ENCODE results near the gene P2RY8. TPM values are rescaled to one million over a fixed set of nuclear protein-coding genes. Genes with fewer than 3 reads are reported as not detected.

Gene P2RY8
- total and polyA plus RNA-seq, 10 of the 15 experiments (the other 5 are each of a cell fraction or from before 2014, with no cell fraction given), result 2.0 to 64.4 (median 36.5) TPM

- TF ChIP-seq, protein P1, sequence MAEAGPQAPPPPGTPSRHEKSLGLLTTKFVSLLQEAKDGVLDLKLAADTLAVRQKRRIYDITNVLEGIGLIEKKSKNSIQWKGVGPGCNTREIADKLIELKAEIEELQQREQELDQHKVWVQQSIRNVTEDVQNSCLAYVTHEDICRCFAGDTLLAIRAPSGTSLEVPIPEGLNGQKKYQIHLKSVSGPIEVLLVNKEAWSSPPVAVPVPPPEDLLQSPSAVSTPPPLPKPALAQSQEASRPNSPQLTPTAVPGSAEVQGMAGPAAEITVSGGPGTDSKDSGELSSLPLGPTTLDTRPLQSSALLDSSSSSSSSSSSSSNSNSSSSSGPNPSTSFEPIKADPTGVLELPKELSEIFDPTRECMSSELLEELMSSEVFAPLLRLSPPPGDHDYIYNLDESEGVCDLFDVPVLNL (IDR thresholded peaks at IDR 0.05; ENCODE audit: low read depth, low read length), result no peak
- TF ChIP-seq ATF7 (IDR thresholded peaks at IDR 0.05; ENCODE audit: low read depth), result peak; percentile 87
- no peak for TF ChIP-seq CHD4 (IDR thresholded peaks at IDR 0.05)
- no peak for TF ChIP-seq POLR2AphosphoS2 (IDR thresholded peaks at IDR 0.05; ENCODE audit: low read depth, low read length)
- peak; percentile 85 for TF ChIP-seq MEF2B (IDR thresholded peaks at IDR 0.05; ENCODE audit: partially characterized antibody, poor library complexity, severe bottlenecking)
- TF ChIP-seq EGR1 (IDR thresholded peaks at IDR 0.05; ENCODE audit: borderline replicate concordance in 1 of 2, low read depth in 2 of 2, low read length in 2 of 2), result no peak
- peak; percentile 20; the same call in 1 of the 2 replicates for TF ChIP-seq USF2 (IDR thresholded peaks at IDR 0.05; ENCODE audit: borderline replicate concordance, low read depth, low read length)
- TF ChIP-seq TARDBP (IDR thresholded peaks at IDR 0.05; ENCODE audit: borderline replicate concordance), result no peak
- no peak for TF ChIP-seq BRCA1 (IDR thresholded peaks at IDR 0.05; ENCODE audit: low read depth, low read length)
- peak; percentile 45; the same call in 1 of the 2 replicates for TF ChIP-seq GATAD2B (conservative IDR thresholded peaks at IDR 0.05; ENCODE audit: low read depth)
- TF ChIP-seq SMAD1 (IDR thresholded peaks at IDR 0.05; ENCODE audit: low read depth, partially characterized antibody), result peak; percentile 69
- peak; percentile 23; the same call in 1 of the 2 replicates for TF ChIP-seq POLR2A (IDR thresholded peaks at IDR 0.05; ENCODE audit: low read depth, low read length)
- peak; percentile 74 for TF ChIP-seq SMARCA5 (IDR thresholded peaks at IDR 0.05)
Observed at GRCh38 chrX:1483843-1484637, 52.9 kb downstream of the P2RY8 start (continued).
